K562 (cell line): ENCODE results near the gene MGAT1. TPM values are rescaled to one million over a fixed set of nuclear protein-coding genes. Genes with fewer than 3 reads are reported as not detected.

Experiments used
- ATAC-seq: fragments of 200-7000 bp; cut with Tn5 transposase; 3 replicates; pipeline ENCODE4 v1.9.1; 2020; ENCODE audit warnings: moderate library complexity
- BruUV-seq: library from RNA; stranded (reverse); fragments of 400-500 nt; replicated peaks from 2 replicates; lab custom pipeline; 2021; lab: Mats Ljungman, UMichigan
- CTCF ChIA-PET: fragments of 300-600 bp; formaldehyde crosslinking; extraction: SDS; loops from one replicate; lab custom pipeline; 2021; ENCODE audit warnings: low intra/inter-chr PET ratio; lab: Yijun Ruan, JAX
- POLR2A ChIA-PET: fragments of 300-600, 350-650 bp; sonication (Branson Sonifier 250); formaldehyde crosslinking; extraction: SDS; loops from one replicate; lab custom pipeline; 2021; ENCODE audit warnings: antibody characterized with exemption, inconsistent platforms; lab: Yijun Ruan, JAX
- DNase-seq, 4 experiments: peaks; one replicate each; pipeline versions ENCODE4 v3.0.0 to v3.0.0-alpha.2; 2011 to 2018; ENCODE audit warnings: low spot score in 3 of 4, mixed read lengths in 3 of 4; ENCODE audit errors: extremely low read depth in 1 of 4
- FAIRE-seq: peaks from 2 replicates; lab custom pipeline; 2011; peaks lifted over from hg19 to GRCh38; lab: Jason Lieb, UNC
- H2AFZ ChIP-seq: 2 replicates; pipeline ENCODE4 v1.6.0; 2011; ENCODE audit warnings: low read depth, low read length, control low read depth, inconsistent platforms
- H3K27ac ChIP-seq: fragments of 200-600 bp; 3 replicates; pipeline ENCODE4 v1.8.0; 2011; ENCODE audit warnings: low read depth, mild to moderate bottlenecking, control low read depth, inconsistent platforms, low read length, moderate library complexity, mixed read lengths; ENCODE audit errors: extremely low read depth
- H3K27me3 ChIP-seq, 2 experiments: fragments of 300-600 bp in 1 of 2; 2 replicates in 1 of 2; 3 replicates in 1 of 2; pipeline versions ENCODE4 v1.6.0 to v1.8.0; 2011; ENCODE audit warnings: inconsistent platforms in 2 of 2, low read length in 2 of 2, mild to moderate bottlenecking in 1 of 2, mixed read lengths in 1 of 2, moderate library complexity in 1 of 2; ENCODE audit not compliant: control insufficient read depth in 2 of 2, insufficient read depth in 2 of 2
- H3K36me3 ChIP-seq: fragments of 300-600 bp; 3 replicates; pipeline ENCODE4 v1.8.0; 2011; ENCODE audit warnings: mild to moderate bottlenecking, low read length, inconsistent platforms; ENCODE audit not compliant: control insufficient read depth, insufficient read depth
- H3K4me1 ChIP-seq, 2 experiments: fragments of 200-600 bp in 1 of 2; replicated peaks in 1 of 2; 2 replicates in 1 of 2; 3 replicates in 1 of 2; pipeline versions ENCODE4 v1.5.1 to v1.8.0; 2011; ENCODE audit warnings: inconsistent platforms in 2 of 2, low read length in 2 of 2, mild to moderate bottlenecking in 1 of 2, mixed read lengths in 1 of 2, moderate library complexity in 1 of 2; ENCODE audit not compliant: control insufficient read depth in 2 of 2, insufficient read depth in 2 of 2
- H3K4me2 ChIP-seq: 2 replicates; pipeline ENCODE4 v1.6.1; 2011; ENCODE audit warnings: low read length, control low read depth, inconsistent platforms, mixed read lengths; ENCODE audit not compliant: insufficient read depth
- H3K4me3 ChIP-seq: fragments of 200-600 bp; sonication (generic), shearing (Covaris generic); 2 replicates; pipeline ENCODE4 v1.5.1; 2016; ENCODE audit warnings: control low read depth, inconsistent platforms
- H3K79me2 ChIP-seq: fragments of 200-600 bp; 3 replicates; pipeline ENCODE4 v1.8.0; 2011; ENCODE audit warnings: low read length, inconsistent platforms; ENCODE audit not compliant: control insufficient read depth, insufficient read depth
- H3K9ac ChIP-seq, 2 experiments: 2 replicates each; pipeline versions ENCODE4 v1.6.0 to v1.6.1; 2011; ENCODE audit warnings: low read depth in 2 of 2, low read length in 2 of 2, control low read depth in 1 of 2, inconsistent platforms in 1 of 2, mild to moderate bottlenecking in 1 of 2, mixed read lengths in 1 of 2; ENCODE audit not compliant: insufficient read depth in 1 of 2
- H3K9me1 ChIP-seq: one replicate; pipeline ENCODE4 v1.6.0; 2011; ENCODE audit warnings: inconsistent platforms, mild to moderate bottlenecking, low read length, moderate library complexity; ENCODE audit not compliant: control insufficient read depth, insufficient read depth
- H3K9me3 ChIP-seq: replicated peaks from 2 replicates; pipeline ENCODE4 v1.5.1; 2011; ENCODE audit warnings: low read depth, low read length, inconsistent platforms; ENCODE audit not compliant: control insufficient read depth, insufficient read depth
- H4K20me1 ChIP-seq: replicated peaks from 2 replicates; pipeline ENCODE4 v1.6.1; 2011; ENCODE audit warnings: low read length, inconsistent platforms, mixed read lengths; ENCODE audit not compliant: control insufficient read depth, insufficient read depth
- ATF6 ChIP-seq: sonication (generic); formaldehyde crosslinking; IDR thresholded peaks from 2 replicates; pipeline ENCODE4 v1.4.0; 2020; ENCODE audit warnings: mild to moderate bottlenecking, missing genetic modification reagents
- BHLHE40 ChIP-seq: IDR thresholded peaks from 2 replicates; pipeline ENCODE4 v1.6.1; 2011; ENCODE audit warnings: low read length, improper control_type of control experiment
- CEBPB ChIP-seq: fragments of 450-650 bp; IDR thresholded peaks from 2 replicates; pipeline ENCODE4 v1.6.1; 2016; ENCODE audit warnings: missing genetic modification characterization, missing compliant biosample characterization
- HNRNPL ChIP-seq: fragments of 200-400 bp; formaldehyde crosslinking; IDR thresholded peaks from 2 replicates; pipeline ENCODE4 v1.6.1; 2017; ENCODE audit warnings: low read depth, mild to moderate bottlenecking, low read length
- JUNB ChIP-seq: fragments of 450-650 bp; formaldehyde crosslinking; conservative IDR thresholded peaks from 2 replicates; pipeline ENCODE4 v1.4.0; 2020; ENCODE audit warnings: mild to moderate bottlenecking
- KDM4B ChIP-seq, 2 experiments: fragments of 450-650 bp in 1 of 2; sonication (generic) in 1 of 2; IDR thresholded peaks; 2 replicates each; pipeline ENCODE4 v1.6.1; 2016 to 2017; ENCODE audit warnings: borderline replicate concordance in 2 of 2, antibody characterized with exemption in 1 of 2, low read depth in 1 of 2, mild to moderate bottlenecking in 1 of 2
- NBN ChIP-seq: fragments of 450-650 bp; IDR thresholded peaks from 2 replicates; pipeline ENCODE4 v1.6.1; 2016; ENCODE audit warnings: low read depth, mild to moderate bottlenecking
- NFE2 ChIP-seq: IDR thresholded peaks from 2 replicates; pipeline ENCODE4 v1.6.1; 2014; ENCODE audit warnings: antibody characterized with exemption, low read depth
- OTX1 ChIP-seq: fragments of 450-650 bp; formaldehyde crosslinking; IDR thresholded peaks from 2 replicates; pipeline ENCODE4 v1.4.0; 2022; ENCODE audit warnings: mild to moderate bottlenecking
- SAFB ChIP-seq: fragments of 200-400 bp; formaldehyde crosslinking; IDR thresholded peaks from 2 replicates; pipeline ENCODE4 v1.6.1; 2017; ENCODE audit warnings: low read depth, low read length, borderline replicate concordance
- SAP30 ChIP-seq: fragments of 200-600 bp; sonication (generic); IDR thresholded peaks from 2 replicates; pipeline ENCODE4 v1.6.1; 2012; ENCODE audit warnings: borderline replicate concordance, low read depth, mild to moderate bottlenecking, moderate library complexity, low read length, control low read depth, inconsistent platforms; ENCODE audit not compliant: insufficient read depth, poor library complexity, severe bottlenecking
- SRF ChIP-seq, 2 experiments: fragments of 250-450, 450-650 bp in 1 of 2; sonication (Bioruptor Pico) in 1 of 2; sonication (generic) in 1 of 2; formaldehyde crosslinking; IDR thresholded peaks; 2 replicates each; pipeline versions ENCODE4 v1.5.0 to v1.5.1; 2020 to 2022; ENCODE audit warnings: mild to moderate bottlenecking in 1 of 2, missing genetic modification reagents in 1 of 2
- THRB ChIP-seq: fragments of 450-650 bp; formaldehyde crosslinking; conservative IDR thresholded peaks from 2 replicates; pipeline ENCODE4 v1.4.0; 2022; ENCODE audit warnings: mild to moderate bottlenecking, missing genetic modification characterization
- ZNF324 ChIP-seq: fragments of 250-450 bp; sonication (Bioruptor Pico); IDR thresholded peaks from 2 replicates; pipeline ENCODE4 v1.4.0; 2020; ENCODE audit warnings: mild to moderate bottlenecking
- ZNF764 ChIP-seq: fragments of 250-450 bp; sonication (Bioruptor Pico); IDR thresholded peaks from 2 replicates; pipeline ENCODE4 v1.4.0; 2020; ENCODE audit warnings: low read depth, mild to moderate bottlenecking, moderate library complexity
- WGBS: fragments of 100-300 bp; shearing (Covaris generic); methylation state at CpG from one replicate; pipeline ENCODE4 v1.1.6; 2016; ENCODE audit warnings: low coverage, mixed read lengths; ENCODE audit not compliant: insufficient coverage; ENCODE audit errors: missing lambda C conversion rate; 5-methylcytosine and 5-hydroxymethylcytosine counted together
- in situ Hi-C: fragments of 300-500 bp; cut with MboI; formaldehyde crosslinking; loops from 4 replicates; pipeline ENCODE4 v1.15.0; 2018; ENCODE audit warnings: inconsistent platforms, mixed read lengths
- intact Hi-C: fragments of 100-400 bp; cut with micrococcal nuclease; formaldehyde crosslinking; loops from 2 replicates; pipeline ENCODE4 v1.14.2; 2022
- polyA plus RNA-seq, 8 experiments: library from polyadenylated mRNA; depleted of rRNA in 4 of 8; stranded (reverse) in 5 of 8; unstranded in 3 of 8; fragments of >200 nt; fragmentation: Nextera tagmentation in 2 of 8; fragmentation: Illumina TruSeq in 1 of 8; extraction: Ambion mirVana in 2 of 8; extraction: Trizol in 1 of 8; gene quantifications; 2 replicates each; pipeline versions ENCODE4 v1.2.1 to v1.2.3, GENCODE V29; 2011 to 2014; ENCODE audit warnings: inconsistent platforms in 1 of 8, missing spikeins in 1 of 8
- total RNA-seq, 7 experiments: library from RNA; depleted of rRNA in 6 of 7; stranded (reverse); fragments of >200 nt in 6 of 7; fragmentation: Illumina TruSeq in 2 of 7; extraction: Trizol in 2 of 7; gene quantifications; 2 replicates each; pipeline versions ENCODE4 v1.2.1 to v1.2.3, GENCODE V29; 2011 to 2021; ENCODE audit warnings: low replicate concordance in 1 of 7

The MGAT1 gene
- total and polyA plus RNA-seq, 9 of the 15 experiments (the other 6 are each of a cell fraction or from before 2014, with no cell fraction given), result 3.9 to 82.7 (median 44.5) TPM

GRCh38 chr5:180830253-180831138 is 27.9 kb upstream of the MGAT1 start:
- H3K79me2 ChIP-seq, result peaks cover 32% of the 10 kb centered on the region
- ChIA-PET CTCF (interaction anchor here (0.6 kb wide), 1 partner anchor 27 kb away, joined by 4 read pairs; no protein-coding TSS in a partner anchor), POLR2A (interaction anchor here (0.6 to 3.3 kb wide), 11 partner anchors 9 to 377 kb away, joined by 3 to 14 read pairs (median 4); partner anchors contain the start of gene MGAT1)
- H3K4me3 ChIP-seq, result peak overlapping the region; percentile 70
- BruUV-seq, result no TSS peak
- ATAC-seq (peak; percentile 83), DNase-seq (peak in 3 of 4 experiments; percentile 77 to 83 (median 79)), FAIRE-seq (peak; percentile 51)
- no peaks in the 10 kb centered on the region for H3K9me1 ChIP-seq
- 21% methylated on average over 20 of the region's 35 CpGs for WGBS
- peaks cover 13 to 28% of the 10 kb centered on the region in 2 experiments; a peak in 4 of 5 replicates for H3K4me1 ChIP-seq
- peak overlapping the region; percentile 96 for H3K4me2 ChIP-seq
- intact Hi-C loops, result loop anchor here (2.0 kb wide), 1 partner anchor 28 kb away; the partner anchor contains the start of gene MGAT1
- no peaks in the 10 kb centered on the region for H4K20me1 ChIP-seq
- peaks cover 20% of the 10 kb centered on the region; the same call in 2 of the 3 replicates for H3K36me3 ChIP-seq
- peaks cover 7% of the 10 kb centered on the region for H3K9me3 ChIP-seq
- in situ Hi-C loops, result no loop called here
- H3K9ac ChIP-seq, result peak overlapping the region; percentile 87 to 93
- H3K27me3 ChIP-seq, result no peaks in the 10 kb centered on the region
- peak overlapping the region; percentile 98 for H2AFZ ChIP-seq
- H3K27ac ChIP-seq, result peak overlapping the region; percentile 94
- TF ChIP-seq NBN (no peak), HNRNPL (no peak), ZNF764 (CRISPR knock-in tag) (no peak), SAFB (no peak), NFE2 (no peak), ATF6 (no peak), THRB (no peak), SRF (CRISPR knock-in tag; IDR thresholded peaks at IDR 0.05) (no peak), SAP30 (peak; percentile 27), KDM4B (IDR thresholded peaks at IDR 0.05; ENCODE audit: borderline replicate concordance in 2 of 2, low read depth in 1 of 2) (no peak), BHLHE40 (no peak), OTX1 (CRISPR knock-in tag) (0 out of 2 replicates have a peak, but pooled peaks have one; percentile 21), JUNB (CRISPR knock-in tag) (no peak), ZNF324 (CRISPR knock-in tag) (no peak), CEBPB (tag) (no peak)
